HG02798 (cell line): ENCODE data around the gene PRKAG3.
"Not testable (repeated sequence)": the region's sequence is repeated elsewhere in the genome, so short reads cannot be mapped to it uniquely, and the experiment has no call there.

ENCODE experiments used
- ATAC-seq: cut with Tn5 transposase; IDR thresholded peaks from one replicate; pipeline ENCODE4 v1.9.1; 2021; ENCODE audit warnings: mild to moderate bottlenecking; ENCODE audit not compliant: unreplicated experiment, poor library complexity

Gene PRKAG3

GRCh38 chr2:218846963-218847362, 15.4 kb upstream of the PRKAG3 start:
- not testable (repeated sequence) for ATAC-seq

- ATAC-seq = not testable (repeated sequence)
These were observed 12.7 kb upstream of the PRKAG3 start for GRCh38 chr2:218844334-218844733.

GRCh38 chr2:218839888-218840287, 8.3 kb upstream of the PRKAG3 start:
- ATAC-seq = no peak

- ATAC-seq = no peak
These were observed 7.8 kb upstream of the PRKAG3 start for GRCh38 chr2:218839430-218839829.

- ATAC-seq = no peak
These were observed 5.9 kb upstream of the PRKAG3 start for GRCh38 chr2:218837495-218837894.

GRCh38 chr2:218834685-218835084, 3.1 kb upstream of the PRKAG3 start:
- no peak for ATAC-seq

- ATAC-seq = no peak
These were observed 1.5 kb upstream of the PRKAG3 start for GRCh38 chr2:218833023-218833609.

GRCh38 chr2:218832520-218832919, 917 bp upstream of the PRKAG3 start:
- no peak for ATAC-seq

- ATAC-seq = no peak
These were observed 478 bp upstream of the PRKAG3 start for GRCh38 chr2:218832081-218832480.

- no peak for ATAC-seq
These were observed 887 bp downstream of the PRKAG3 start for GRCh38 chr2:218830526-218831306.

GRCh38 chr2:218829868-218830451, 1.6 kb downstream of the PRKAG3 start:
- ATAC-seq = no peak

- ATAC-seq = no peak
These were observed 3.2 kb downstream of the PRKAG3 start for GRCh38 chr2:218828477-218828778.

- ATAC-seq = no peak
These were observed 3.7 kb downstream of the PRKAG3 start for GRCh38 chr2:218827701-218828476.

- no peak for ATAC-seq
These were observed 4.8 kb downstream of the PRKAG3 start for GRCh38 chr2:218826791-218827190.

GRCh38 chr2:218824004-218824403, 7.6 kb downstream of the PRKAG3 start:
- ATAC-seq = no peak

GRCh38 chr2:218823196-218823855, 8.3 kb downstream of the PRKAG3 start:
- ATAC-seq = no peak

GRCh38 chr2:218822622-218823021, 9.0 kb downstream of the PRKAG3 start:
- no peak for ATAC-seq

- ATAC-seq = no peak
These were observed 9.9 kb downstream of the PRKAG3 start for GRCh38 chr2:218821605-218822211.

- no peak for ATAC-seq
These were observed 10.7 kb downstream of the PRKAG3 start for GRCh38 chr2:218820746-218821369.

- ATAC-seq = no peak
These were observed 12.5 kb downstream of the PRKAG3 start for GRCh38 chr2:218819093-218819492.
